HL-60 (cell line): ENCODE results near the gene AK4.

Source experiments
- DNase-seq, 2 experiments: peaks; one replicate each; pipeline ENCODE4 v3.0.0-alpha.2; 2010 to 2020; ENCODE audit warnings: low read depth in 1 of 2, low spot score in 1 of 2
- H3K27ac ChIP-seq: fragments of 250-450 bp; sonication (Bioruptor Pico); replicated peaks from 2 replicates; pipeline ENCODE4 v1.5.1; 2020; ENCODE audit warnings: mild to moderate bottlenecking, moderate library complexity
- H3K27me3 ChIP-seq: fragments of 250-450 bp; sonication (Bioruptor Pico); 2 replicates; pipeline ENCODE4 v1.5.1; 2021; ENCODE audit warnings: mild to moderate bottlenecking, moderate library complexity; ENCODE audit not compliant: insufficient read depth, poor library complexity, severe bottlenecking
- H3K4me3 ChIP-seq: replicated peaks from 2 replicates; pipeline ENCODE4 v1.5.1; 2011; ENCODE audit warnings: mild to moderate bottlenecking, control low read depth, low read length; ENCODE audit not compliant: insufficient read depth
- GABPA ChIP-seq: IDR thresholded peaks from 2 replicates; pipeline ENCODE4 v1.6.1; 2012; ENCODE audit warnings: low read depth
- POLR2AphosphoS5 ChIP-seq: IDR thresholded peaks from 2 replicates; pipeline ENCODE4 v1.6.1; 2012; ENCODE audit warnings: low read depth
- SPI1 ChIP-seq: IDR thresholded peaks from 2 replicates; pipeline ENCODE4 v1.6.1; 2012; ENCODE audit warnings: low read depth, mild to moderate bottlenecking, borderline replicate concordance
- TF ChIP-seq, protein P1 (sequence below): IDR thresholded peaks from one replicate; pipeline ENCODE4 v1.5.1; 2011; ENCODE audit warnings: low read length, control low read depth, inconsistent platforms; ENCODE audit not compliant: insufficient read depth
- TF ChIP-seq, protein P2 (sequence below): IDR thresholded peaks from 2 replicates; pipeline ENCODE4 v1.6.1; 2012; ENCODE audit warnings: low read depth; ENCODE audit not compliant: insufficient replicate concordance

Gene AK4

DNA sequence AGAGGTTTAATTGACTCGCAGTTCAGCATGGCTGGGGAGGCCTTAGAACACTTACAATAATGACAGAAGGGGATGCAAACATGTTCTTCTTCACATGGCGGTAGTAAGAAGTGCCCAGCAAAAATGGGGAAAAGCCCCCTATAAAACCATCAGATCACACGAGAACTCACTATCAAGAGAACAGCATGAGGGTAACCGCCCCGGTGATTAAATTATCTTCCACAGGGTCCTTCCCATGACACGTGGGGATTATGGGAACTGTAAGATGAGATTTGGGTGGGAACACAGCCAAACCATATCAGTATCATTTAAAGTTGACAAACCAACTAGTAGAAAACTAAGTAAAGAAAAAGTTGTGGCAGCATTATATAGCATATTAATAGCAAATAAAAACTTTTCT is 90.0 kb downstream of the AK4 start:
- Histone ChIP-seq H3K27me3 (peaks cover 2% of the 10 kb centered on the region), H3K27ac (no peak overlapping the region), H3K4me3 (no peak overlapping the region)
- DNase-seq = no peak
- TF ChIP-seq POLR2AphosphoS5 (no peak), GABPA (no peak), SPI1 (no peak)
- TF ChIP-seq, protein P1, sequence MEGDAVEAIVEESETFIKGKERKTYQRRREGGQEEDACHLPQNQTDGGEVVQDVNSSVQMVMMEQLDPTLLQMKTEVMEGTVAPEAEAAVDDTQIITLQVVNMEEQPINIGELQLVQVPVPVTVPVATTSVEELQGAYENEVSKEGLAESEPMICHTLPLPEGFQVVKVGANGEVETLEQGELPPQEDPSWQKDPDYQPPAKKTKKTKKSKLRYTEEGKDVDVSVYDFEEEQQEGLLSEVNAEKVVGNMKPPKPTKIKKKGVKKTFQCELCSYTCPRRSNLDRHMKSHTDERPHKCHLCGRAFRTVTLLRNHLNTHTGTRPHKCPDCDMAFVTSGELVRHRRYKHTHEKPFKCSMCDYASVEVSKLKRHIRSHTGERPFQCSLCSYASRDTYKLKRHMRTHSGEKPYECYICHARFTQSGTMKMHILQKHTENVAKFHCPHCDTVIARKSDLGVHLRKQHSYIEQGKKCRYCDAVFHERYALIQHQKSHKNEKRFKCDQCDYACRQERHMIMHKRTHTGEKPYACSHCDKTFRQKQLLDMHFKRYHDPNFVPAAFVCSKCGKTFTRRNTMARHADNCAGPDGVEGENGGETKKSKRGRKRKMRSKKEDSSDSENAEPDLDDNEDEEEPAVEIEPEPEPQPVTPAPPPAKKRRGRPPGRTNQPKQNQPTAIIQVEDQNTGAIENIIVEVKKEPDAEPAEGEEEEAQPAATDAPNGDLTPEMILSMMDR = no peak
- TF ChIP-seq, protein P2, sequence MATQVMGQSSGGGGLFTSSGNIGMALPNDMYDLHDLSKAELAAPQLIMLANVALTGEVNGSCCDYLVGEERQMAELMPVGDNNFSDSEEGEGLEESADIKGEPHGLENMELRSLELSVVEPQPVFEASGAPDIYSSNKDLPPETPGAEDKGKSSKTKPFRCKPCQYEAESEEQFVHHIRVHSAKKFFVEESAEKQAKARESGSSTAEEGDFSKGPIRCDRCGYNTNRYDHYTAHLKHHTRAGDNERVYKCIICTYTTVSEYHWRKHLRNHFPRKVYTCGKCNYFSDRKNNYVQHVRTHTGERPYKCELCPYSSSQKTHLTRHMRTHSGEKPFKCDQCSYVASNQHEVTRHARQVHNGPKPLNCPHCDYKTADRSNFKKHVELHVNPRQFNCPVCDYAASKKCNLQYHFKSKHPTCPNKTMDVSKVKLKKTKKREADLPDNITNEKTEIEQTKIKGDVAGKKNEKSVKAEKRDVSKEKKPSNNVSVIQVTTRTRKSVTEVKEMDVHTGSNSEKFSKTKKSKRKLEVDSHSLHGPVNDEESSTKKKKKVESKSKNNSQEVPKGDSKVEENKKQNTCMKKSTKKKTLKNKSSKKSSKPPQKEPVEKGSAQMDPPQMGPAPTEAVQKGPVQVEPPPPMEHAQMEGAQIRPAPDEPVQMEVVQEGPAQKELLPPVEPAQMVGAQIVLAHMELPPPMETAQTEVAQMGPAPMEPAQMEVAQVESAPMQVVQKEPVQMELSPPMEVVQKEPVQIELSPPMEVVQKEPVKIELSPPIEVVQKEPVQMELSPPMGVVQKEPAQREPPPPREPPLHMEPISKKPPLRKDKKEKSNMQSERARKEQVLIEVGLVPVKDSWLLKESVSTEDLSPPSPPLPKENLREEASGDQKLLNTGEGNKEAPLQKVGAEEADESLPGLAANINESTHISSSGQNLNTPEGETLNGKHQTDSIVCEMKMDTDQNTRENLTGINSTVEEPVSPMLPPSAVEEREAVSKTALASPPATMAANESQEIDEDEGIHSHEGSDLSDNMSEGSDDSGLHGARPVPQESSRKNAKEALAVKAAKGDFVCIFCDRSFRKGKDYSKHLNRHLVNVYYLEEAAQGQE = no peak

DNA sequence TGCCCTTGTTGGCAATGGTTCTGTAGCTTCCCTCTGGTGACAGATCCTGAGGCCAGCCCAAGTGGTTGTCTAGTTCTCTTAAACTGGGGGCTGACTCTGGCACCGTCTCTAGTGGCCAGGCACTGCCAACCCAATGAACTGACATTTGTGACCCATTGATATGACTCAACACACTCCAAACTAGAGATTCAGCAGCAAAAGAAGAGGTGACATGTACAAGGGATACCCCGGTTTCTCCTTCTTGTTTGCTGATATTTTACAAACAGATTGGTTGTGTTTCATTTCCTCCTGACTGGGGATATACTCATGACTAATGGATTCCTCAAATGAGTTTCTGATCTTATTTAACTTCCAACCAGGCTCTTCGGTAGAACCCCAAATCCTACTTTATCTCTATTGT is 95.5 kb downstream of the AK4 start:
- DNase-seq = no peak
- no peak overlapping the region for H3K4me3 ChIP-seq
- no peak overlapping the region for H3K27ac ChIP-seq
- H3K27me3 ChIP-seq = peaks cover 2% of the 10 kb centered on the region
- no peak for TF ChIP-seq GABPA
- TF ChIP-seq POLR2AphosphoS5 = no peak
- TF ChIP-seq SPI1 = no peak
- TF ChIP-seq, protein P1 = no peak
- TF ChIP-seq, protein P2 = no peak

DNA sequence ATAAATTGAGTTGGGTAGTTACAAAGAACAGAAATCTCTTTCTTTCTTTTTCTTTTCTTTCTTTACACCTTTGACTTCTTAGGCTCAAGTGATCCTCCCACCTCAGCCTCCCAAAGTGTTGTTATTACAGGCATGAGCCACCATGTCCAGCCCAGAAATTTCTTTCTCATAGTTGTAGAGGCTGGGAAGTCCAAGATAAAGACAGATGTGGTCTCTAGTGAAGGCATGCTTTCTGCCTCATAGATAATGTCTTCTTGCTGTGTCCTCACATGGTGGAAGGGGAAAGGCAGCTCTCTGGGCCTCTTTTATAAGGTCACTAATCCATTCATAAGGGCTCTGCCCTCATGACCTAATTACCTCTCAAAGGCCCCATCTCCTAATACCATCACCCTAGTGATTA is 97.3 kb downstream of the AK4 start:
- no peak for DNase-seq
- no peak overlapping the region for H3K27ac ChIP-seq
- peaks cover 2% of the 10 kb centered on the region for H3K27me3 ChIP-seq
- TF ChIP-seq SPI1 = no peak
- TF ChIP-seq, protein P1 = no peak
- TF ChIP-seq GABPA = no peak
- TF ChIP-seq, protein P2 = no peak
- TF ChIP-seq POLR2AphosphoS5 = no peak
- no peak overlapping the region for H3K4me3 ChIP-seq
